Stimulated activated CD8-positive, alpha-beta memory T cell treated with anti-CD3 and anti-CD28 coated beads, Interleukin-12 subunit alpha, Interleukin-12 subunit beta, amount 100 ng/mL, for 1 hour (primary cell): Measurements from ENCODE around the gene SPECC1L.

ENCODE experiments used
- DNase-seq: peaks from one replicate; pipeline ENCODE4 v3.0.0-alpha.2; 2020; ENCODE audit warnings: low read depth

The SPECC1L gene

GRCh38 chr22:24428751-24429410 is 158.2 kb downstream of the SPECC1L start:
- DNase-seq, result no peak

GRCh38 chr22:24429411-24430365 is 159.1 kb downstream of the SPECC1L start:
- no peak for DNase-seq

- no peak for DNase-seq
Measured at GRCh38 chr22:24430431-24431308, 160.0 kb downstream of the SPECC1L start.

GRCh38 chr22:24431309-24432034 is 160.8 kb downstream of the SPECC1L start:
- no peak for DNase-seq

GRCh38 chr22:24432059-24432853 is 161.6 kb downstream of the SPECC1L start:
- DNase-seq, result no peak

- no peak for DNase-seq
Measured at GRCh38 chr22:24433001-24433827, 162.6 kb downstream of the SPECC1L start.

GRCh38 chr22:24433828-24434470 is 163.3 kb downstream of the SPECC1L start:
- peak; percentile 27 for DNase-seq

GRCh38 chr22:24434471-24435322 is 164.1 kb downstream of the SPECC1L start:
- peak; percentile 71 for DNase-seq

- DNase-seq, result no peak
Measured at GRCh38 chr22:24435323-24435645, 164.7 kb downstream of the SPECC1L start.

GRCh38 chr22:24435861-24436371 is 165.3 kb downstream of the SPECC1L start:
- DNase-seq, result no peak

GRCh38 chr22:24436553-24436952 is 165.9 kb downstream of the SPECC1L start:
- DNase-seq, result no peak

GRCh38 chr22:24437091-24437490 is 166.5 kb downstream of the SPECC1L start:
- no peak for DNase-seq

- no peak for DNase-seq
Measured at GRCh38 chr22:24437741-24438328, 167.2 kb downstream of the SPECC1L start.

- DNase-seq, result no peak
Measured at GRCh38 chr22:24440270-24440717, 169.7 kb downstream of the SPECC1L start.

- no peak for DNase-seq
Measured at GRCh38 chr22:24440718-24441405, 170.2 kb downstream of the SPECC1L start.

GRCh38 chr22:24441406-24442351 is 171.0 kb downstream of the SPECC1L start:
- no peak for DNase-seq
